ENCODE results near the gene RNF222. TPM values are rescaled to one million over a fixed set of nuclear protein-coding genes. Genes with fewer than 3 reads are reported as not detected.
"Not testable (repeated sequence)": the region's sequence is repeated elsewhere in the genome, so short reads cannot be mapped to it uniquely, and the experiment has no call there.

Gene RNF222
- total RNA-seq, 2 donors from 2014 or later = not detected

- no peaks in the 10 kb centered on the region for H3K36me3 ChIP-seq (ENCODE audit: control insufficient read depth, insufficient read depth, low read length)
- H3K9ac ChIP-seq (ENCODE audit: extremely low read depth, low read length, poor library complexity, severe bottlenecking) = no peak overlapping the region
- H3K4me3 ChIP-seq (ENCODE audit: low read length) = no peak overlapping the region
- peaks cover 4% of the 10 kb centered on the region for H3K4me1 Mint-ChIP-seq
- H3K4me1 ChIP-seq (ENCODE audit: control insufficient read depth, insufficient read depth, low read length) = no peaks in the 10 kb centered on the region
- no peak overlapping the region for H3K27ac Mint-ChIP-seq
- DNase-seq = no peak
- H3K4me3 Mint-ChIP-seq = no peak overlapping the region
- H3K36me3 Mint-ChIP-seq (ENCODE audit: low read depth) = peaks cover 4% of the 10 kb centered on the region
- H3K27ac ChIP-seq (ENCODE audit: low read depth, low read length) = no peak overlapping the region
- H3K9me3 ChIP-seq (ENCODE audit: control insufficient read depth, low read length) = peaks cover 4% of the 10 kb centered on the region
- no peaks in the 10 kb centered on the region for H3K27me3 Mint-ChIP-seq (ENCODE audit: insufficient read depth)
- H3K27me3 ChIP-seq (ENCODE audit: control insufficient read depth, insufficient read depth, low read length, poor library complexity, severe bottlenecking) = no peaks in the 10 kb centered on the region
- peaks cover 4% of the 10 kb centered on the region for H3K9me3 Mint-ChIP-seq
- WGBS, 2 experiments (ENCODE audit: insufficient coverage in 1 of 2, insufficient read length in 1 of 2) = 88 to 90% methylated on average over 5 to 7 of the region's 7 CpGs
- TF ChIP-seq CTCF (conservative IDR thresholded peaks at IDR 0.05) = no peak
Measured at GRCh38 chr17:8353736-8354135, 43.9 kb downstream of the RNF222 start.

DNA sequence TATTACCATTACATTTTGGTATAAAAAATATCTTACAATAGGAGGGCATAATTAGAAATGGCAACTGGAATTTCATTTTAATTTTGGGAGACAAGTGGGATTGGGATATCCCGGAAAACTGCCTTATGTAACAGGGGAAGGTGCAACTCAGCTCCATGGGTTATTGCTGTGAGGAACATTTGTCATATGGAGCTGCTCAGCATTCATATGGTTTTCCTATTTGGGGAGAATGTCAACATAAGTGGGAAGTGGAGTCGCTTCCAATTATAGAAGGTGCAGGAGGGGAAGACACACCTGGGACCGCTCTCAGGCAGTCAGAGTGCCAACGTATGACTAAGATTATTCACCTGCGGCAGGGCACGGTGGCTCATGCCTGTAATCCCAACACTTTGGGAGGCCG, 47.3 kb downstream of the RNF222 start:
- no peaks in the 10 kb centered on the region for H3K27me3 Mint-ChIP-seq (ENCODE audit: insufficient read depth)
- WGBS, 2 experiments (ENCODE audit: insufficient coverage in 1 of 2, insufficient read length in 1 of 2) = 86 to 91% methylated on average over 7 of the region's 7 CpGs
- no peak overlapping the region for H3K27ac Mint-ChIP-seq

DNA sequence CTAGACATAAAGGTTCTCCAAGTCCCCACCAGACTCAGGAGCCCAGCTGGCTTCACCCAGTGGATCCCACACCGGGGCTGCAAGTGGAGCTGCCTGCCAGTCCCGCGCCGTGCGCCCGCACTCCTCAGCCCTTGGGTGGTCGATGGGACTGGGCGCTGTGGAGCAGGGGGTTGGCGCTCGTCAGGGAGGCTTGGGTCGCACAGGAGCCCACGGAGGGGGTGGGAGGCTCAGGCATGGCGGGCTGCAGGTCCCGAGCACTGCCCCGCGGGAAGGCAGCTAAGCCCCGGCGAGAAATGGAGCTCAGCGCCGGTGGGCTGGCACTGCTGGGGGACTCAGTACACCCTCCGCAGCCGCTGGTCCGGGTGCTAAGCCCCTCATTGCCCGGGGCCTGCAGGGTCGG, 50.6 kb downstream of the RNF222 start:
- not testable (repeated sequence) for H3K27me3 Mint-ChIP-seq (ENCODE audit: insufficient read depth); DNase-seq; H3K4me3 ChIP-seq (ENCODE audit: low read length); H3K4me1 ChIP-seq (ENCODE audit: control insufficient read depth, insufficient read depth, low read length); H3K27ac ChIP-seq (ENCODE audit: low read depth, low read length); H3K36me3 ChIP-seq (ENCODE audit: control insufficient read depth, insufficient read depth, low read length); H3K36me3 Mint-ChIP-seq (ENCODE audit: low read depth); H3K9ac ChIP-seq (ENCODE audit: extremely low read depth, low read length, poor library complexity, severe bottlenecking); H3K9me3 Mint-ChIP-seq; H3K27ac Mint-ChIP-seq; H3K9me3 ChIP-seq (ENCODE audit: control insufficient read depth, low read length); H3K27me3 ChIP-seq (ENCODE audit: control insufficient read depth, insufficient read depth, low read length, poor library complexity, severe bottlenecking)
- 94 to 100% methylated on average over 2 to 19 of the region's 25 CpGs for WGBS, 2 experiments (ENCODE audit: insufficient coverage in 1 of 2, insufficient read length in 1 of 2)
- Mint-ChIP-seq H3K4me3 (peak overlapping the region; percentile 51), H3K4me1 (peaks cover 20% of the 10 kb centered on the region)

More for the DNA sequence above, 47.3 kb downstream of the RNF222 start:
- Histone ChIP-seq H3K4me1 (ENCODE audit: control insufficient read depth, insufficient read depth, low read length) (peaks cover 6% of the 10 kb centered on the region), H3K27ac (ENCODE audit: low read depth, low read length) (no peak overlapping the region), H3K36me3 (ENCODE audit: control insufficient read depth, insufficient read depth, low read length) (no peaks in the 10 kb centered on the region), H3K9ac (ENCODE audit: extremely low read depth, low read length, poor library complexity, severe bottlenecking) (no peak overlapping the region), H3K9me3 (ENCODE audit: control insufficient read depth, low read length) (no peaks in the 10 kb centered on the region), H3K27me3 (ENCODE audit: control insufficient read depth, insufficient read depth, low read length, poor library complexity, severe bottlenecking) (no peaks in the 10 kb centered on the region), H3K4me3 (ENCODE audit: low read length) (no peak overlapping the region)
- Mint-ChIP-seq H3K36me3 (ENCODE audit: low read depth) (no peaks in the 10 kb centered on the region), H3K4me3 (no peak overlapping the region), H3K4me1 (peaks cover 18% of the 10 kb centered on the region), H3K9me3 (no peaks in the 10 kb centered on the region)
- TF ChIP-seq CTCF (conservative IDR thresholded peaks at IDR 0.05) = no peak
- no peak for DNase-seq
